Measurements from ENCODE around the gene SNAP29. TPM values are rescaled to one million over a fixed set of nuclear protein-coding genes. Genes with fewer than 3 reads are reported as not detected.

SNAP29 gene
- total and polyA plus RNA-seq, 9 of the 15 experiments (the other 6 are each of a cell fraction or from before 2014, with no cell fraction given) = 19.5 to 250 (median 75.9) TPM

GRCh38 chr22:20939457-20940185, 80.8 kb downstream of the SNAP29 start (continued):
- TF ChIP-seq MLLT1 (IDR thresholded peaks at IDR 0.05) = peak in 1 of 2 experiments; percentile 71; a peak in 1 of 4 replicates

DNA sequence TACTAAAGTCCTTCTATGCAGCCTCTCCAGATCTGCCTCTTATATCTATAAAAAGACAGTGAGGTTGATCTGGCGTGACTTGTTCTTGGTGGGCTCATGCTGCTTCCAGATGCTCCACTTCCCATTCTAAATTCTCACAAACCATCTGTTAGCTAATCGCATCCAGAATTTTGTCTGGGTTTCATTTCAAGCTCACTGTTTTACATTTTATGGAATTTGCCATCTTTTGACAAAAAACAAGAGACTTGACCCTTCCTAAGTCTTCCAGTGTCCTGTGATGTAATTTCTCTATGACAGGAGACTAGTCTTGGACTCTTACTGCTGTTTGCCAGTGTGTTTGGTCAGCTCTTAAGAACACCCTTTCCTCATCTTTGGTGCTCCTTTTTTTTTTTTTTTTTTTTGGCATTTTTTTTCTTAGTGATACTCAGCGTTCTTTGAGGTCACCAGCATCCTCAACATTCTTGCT, 81.4 kb downstream of the SNAP29 start:
- Histone ChIP-seq H3K36me3 (ENCODE audit: control insufficient read depth, insufficient read depth, low read length) (peaks cover 84% of the 10 kb centered on the region), H3K4me3 (no peak overlapping the region), H3K9me1 (ENCODE audit: control insufficient read depth, insufficient read depth, low read length) (peaks cover 40% of the 10 kb centered on the region), H3K79me2 (ENCODE audit: control insufficient read depth, insufficient read depth, low read length) (peaks cover 97% of the 10 kb centered on the region), H3K9ac (ENCODE audit: insufficient read depth in 1 of 2, low read depth in 2 of 2, low read length in 2 of 2) (no peak overlapping the region), H3K9me3 (replicated peaks; ENCODE audit: control insufficient read depth, insufficient read depth, low read depth, low read length) (no peaks in the 10 kb centered on the region), H3K27me3 (ENCODE audit: control insufficient read depth in 2 of 2, insufficient read depth in 2 of 2, low read length in 2 of 2) (no peaks in the 10 kb centered on the region), H3K4me1 (replicated peaks in 1 of 2; ENCODE audit: control insufficient read depth in 2 of 2, insufficient read depth in 2 of 2, low read length in 2 of 2) (peaks cover 23 to 41% of the 10 kb centered on the region in 2 experiments), H3K4me2 (ENCODE audit: insufficient read depth, low read length) (no peak overlapping the region), H4K20me1 (replicated peaks; ENCODE audit: control insufficient read depth, insufficient read depth, low read length) (peaks cover 95% of the 10 kb centered on the region), H2AFZ (ENCODE audit: low read depth, low read length) (no peak overlapping the region), H3K27ac (ENCODE audit: extremely low read depth, low read depth, low read length) (no peak overlapping the region)
- in situ Hi-C loops (cut with MboI) (no loop called here), intact Hi-C loops (cut with micrococcal nuclease) (no loop called here)
- peak in 1 of 4 experiments; percentile 46 for DNase-seq (ENCODE audit: extremely low read depth in 1 of 4, low spot score in 3 of 4)
- WGBS (ENCODE audit: insufficient coverage, low coverage, missing lambda C conversion rate) = 81% methylated on average over 3 of the region's 3 CpGs
- TF ChIP-seq XRCC3 (IDR thresholded peaks at IDR 0.05) (no peak), KLF1 (tag; IDR thresholded peaks at IDR 0.05) (0 out of 2 replicates have a peak, but pooled peaks have one; percentile 15), PYGO2 (tag; IDR thresholded peaks at IDR 0.05) (no peak), DNMT1 (IDR thresholded peaks at IDR 0.05) (peak; percentile 24; the same call in 1 of the 2 replicates), ARHGAP35 (IDR thresholded peaks at IDR 0.05; ENCODE audit: partially characterized antibody) (peak; percentile 28), THRAP3 (IDR thresholded peaks at IDR 0.05; ENCODE audit: borderline replicate concordance) (no peak), RBFOX2 (IDR thresholded peaks at IDR 0.05; ENCODE audit: low read depth, low read length) (no peak), ZNF699 (CRISPR knock-in tag; IDR thresholded peaks at IDR 0.05; ENCODE audit: insufficient replicate concordance) (no peak), IRF2 (CRISPR knock-in tag; IDR thresholded peaks at IDR 0.05) (no peak), ZNF316 (IDR thresholded peaks at IDR 0.05) (peak; percentile 48), TEAD2 (tag; IDR thresholded peaks at IDR 0.05) (0 out of 2 replicates have a peak, but pooled peaks have one; percentile 11), LARP7 (IDR thresholded peaks at IDR 0.05) (0 out of 2 replicates have a peak, but pooled peaks have one; percentile 13), MECOM (CRISPR knock-in tag; IDR thresholded peaks at IDR 0.05) (0 out of 2 replicates have a peak, but pooled peaks have one; percentile 7), ZNF274 (IDR thresholded peaks at IDR 0.05; ENCODE audit: borderline replicate concordance, low read depth, low read length) (no peak)
- TF ChIP-seq, protein P1, sequence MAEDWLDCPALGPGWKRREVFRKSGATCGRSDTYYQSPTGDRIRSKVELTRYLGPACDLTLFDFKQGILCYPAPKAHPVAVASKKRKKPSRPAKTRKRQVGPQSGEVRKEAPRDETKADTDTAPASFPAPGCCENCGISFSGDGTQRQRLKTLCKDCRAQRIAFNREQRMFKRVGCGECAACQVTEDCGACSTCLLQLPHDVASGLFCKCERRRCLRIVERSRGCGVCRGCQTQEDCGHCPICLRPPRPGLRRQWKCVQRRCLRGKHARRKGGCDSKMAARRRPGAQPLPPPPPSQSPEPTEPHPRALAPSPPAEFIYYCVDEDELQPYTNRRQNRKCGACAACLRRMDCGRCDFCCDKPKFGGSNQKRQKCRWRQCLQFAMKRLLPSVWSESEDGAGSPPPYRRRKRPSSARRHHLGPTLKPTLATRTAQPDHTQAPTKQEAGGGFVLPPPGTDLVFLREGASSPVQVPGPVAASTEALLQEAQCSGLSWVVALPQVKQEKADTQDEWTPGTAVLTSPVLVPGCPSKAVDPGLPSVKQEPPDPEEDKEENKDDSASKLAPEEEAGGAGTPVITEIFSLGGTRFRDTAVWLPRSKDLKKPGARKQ (CRISPR knock-in tag; IDR thresholded peaks at IDR 0.05) = 0 out of 2 replicates have a peak, but pooled peaks have one; percentile 30
- TF ChIP-seq, protein P2, sequence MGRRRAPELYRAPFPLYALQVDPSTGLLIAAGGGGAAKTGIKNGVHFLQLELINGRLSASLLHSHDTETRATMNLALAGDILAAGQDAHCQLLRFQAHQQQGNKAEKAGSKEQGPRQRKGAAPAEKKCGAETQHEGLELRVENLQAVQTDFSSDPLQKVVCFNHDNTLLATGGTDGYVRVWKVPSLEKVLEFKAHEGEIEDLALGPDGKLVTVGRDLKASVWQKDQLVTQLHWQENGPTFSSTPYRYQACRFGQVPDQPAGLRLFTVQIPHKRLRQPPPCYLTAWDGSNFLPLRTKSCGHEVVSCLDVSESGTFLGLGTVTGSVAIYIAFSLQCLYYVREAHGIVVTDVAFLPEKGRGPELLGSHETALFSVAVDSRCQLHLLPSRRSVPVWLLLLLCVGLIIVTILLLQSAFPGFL (CRISPR knock-in tag; IDR thresholded peaks at IDR 0.05) = 0 out of 2 replicates have a peak, but pooled peaks have one; percentile 63
- no peak for ATAC-seq
- ChIA-PET CTCF (ENCODE audit: low intra/inter-chr PET ratio) (no interaction called here), POLR2A (interaction anchor here (0.7 to 64.4 kb wide), 6 partner anchors 11 to 927 kb away, joined by 3 to 1556 read pairs (median 4); partner anchors contain the start of genes AIFM3, CRKL, LZTR1 and MAPK1)
- BruUV-seq (replicated peaks) = no TSS peak
- FAIRE-seq = no peak
